ENCODE measurements around the gene GPR68.
"Not testable (repeated sequence)": the region's sequence is repeated elsewhere in the genome, so short reads cannot be mapped to it uniquely, and the experiment has no call there.

GPR68 gene

GRCh38 chr14:91190853-91191252 lies 53.7 kb downstream of the GPR68 start:
- DNase-seq (ENCODE audit: low spot score) = no peak

GRCh38 chr14:91187271-91187670 lies 57.2 kb downstream of the GPR68 start:
- no peak for DNase-seq (ENCODE audit: low spot score)

- no peak for DNase-seq (ENCODE audit: low spot score)
These were observed 57.9 kb downstream of the GPR68 start for GRCh38 chr14:91186515-91187066.

- no peak for DNase-seq (ENCODE audit: low spot score)
These were observed 58.8 kb downstream of the GPR68 start for GRCh38 chr14:91185721-91186120.

- no peak for DNase-seq (ENCODE audit: low spot score)
These were observed 59.9 kb downstream of the GPR68 start for GRCh38 chr14:91184559-91184958.

- not testable (repeated sequence) for DNase-seq (ENCODE audit: low spot score)
These were observed 61.8 kb downstream of the GPR68 start for GRCh38 chr14:91182753-91183152.

Measured in left forelimb (tissue), 1 donor.